ENCODE measurements around the gene PRDM5.

Gene PRDM5

DNA sequence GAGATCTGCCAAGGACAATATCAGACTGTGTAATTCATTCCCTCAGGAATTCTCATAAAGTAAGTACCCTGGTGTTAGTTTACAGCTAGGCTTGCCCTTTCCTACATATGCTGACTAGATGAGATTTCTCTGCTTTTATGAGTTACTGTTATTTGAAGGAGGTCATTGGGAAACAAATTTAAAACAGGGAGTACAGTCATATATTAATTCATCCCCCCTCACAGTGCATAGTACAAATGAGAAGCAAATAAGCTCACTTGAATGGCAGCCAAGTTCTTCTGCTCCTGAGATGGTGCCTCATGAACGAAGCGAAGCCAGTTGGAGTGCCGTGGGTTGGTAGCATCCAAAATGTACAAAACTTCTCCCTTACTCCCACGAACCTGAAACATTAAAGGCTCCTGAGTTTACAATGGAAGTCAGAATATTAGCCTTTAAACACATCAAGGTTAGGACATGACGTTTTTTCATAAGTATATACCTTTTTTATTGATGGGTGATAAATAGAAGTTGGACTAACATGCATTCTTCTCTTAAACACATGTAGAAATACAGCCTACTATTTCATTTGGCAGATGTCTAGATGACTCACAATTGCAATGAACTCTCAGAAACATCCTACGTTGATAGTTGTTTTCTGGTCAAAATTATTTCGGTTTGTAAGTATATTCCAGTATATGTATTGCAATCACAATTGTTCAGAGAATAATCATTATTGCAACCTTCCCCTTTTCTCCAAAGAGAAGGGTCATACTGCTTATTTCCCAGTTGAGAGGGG, 69.2 kb downstream of the PRDM5 start:
- FAIRE-seq = no peak

DNA sequence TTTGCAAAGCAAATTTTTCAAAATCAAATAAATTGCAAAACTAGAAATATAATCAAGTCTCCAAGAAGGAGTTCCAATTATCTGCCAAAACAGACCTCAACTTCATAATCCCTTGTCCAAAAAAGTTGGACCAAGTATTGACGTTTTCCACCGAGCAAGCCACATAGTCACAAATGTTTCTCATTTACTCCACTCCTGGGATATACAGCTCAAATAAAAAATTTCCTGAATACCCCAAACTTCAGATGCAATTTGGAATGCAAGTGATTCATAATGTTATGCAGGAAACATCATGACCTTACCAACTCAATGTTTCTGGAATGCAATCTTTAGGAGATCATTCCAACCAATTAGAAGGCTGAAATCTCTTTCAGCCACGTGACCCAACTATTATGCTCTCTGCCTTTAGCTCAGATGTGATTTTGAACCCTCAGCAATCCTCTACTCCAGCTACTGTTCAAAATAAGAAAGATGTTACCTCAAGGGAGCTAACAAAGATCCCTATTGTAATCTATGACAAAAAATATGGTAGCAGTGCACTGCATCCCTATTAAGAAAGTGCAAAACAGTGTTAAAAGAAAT, 72.4 kb downstream of the PRDM5 start:
- FAIRE-seq = no peak

DNA sequence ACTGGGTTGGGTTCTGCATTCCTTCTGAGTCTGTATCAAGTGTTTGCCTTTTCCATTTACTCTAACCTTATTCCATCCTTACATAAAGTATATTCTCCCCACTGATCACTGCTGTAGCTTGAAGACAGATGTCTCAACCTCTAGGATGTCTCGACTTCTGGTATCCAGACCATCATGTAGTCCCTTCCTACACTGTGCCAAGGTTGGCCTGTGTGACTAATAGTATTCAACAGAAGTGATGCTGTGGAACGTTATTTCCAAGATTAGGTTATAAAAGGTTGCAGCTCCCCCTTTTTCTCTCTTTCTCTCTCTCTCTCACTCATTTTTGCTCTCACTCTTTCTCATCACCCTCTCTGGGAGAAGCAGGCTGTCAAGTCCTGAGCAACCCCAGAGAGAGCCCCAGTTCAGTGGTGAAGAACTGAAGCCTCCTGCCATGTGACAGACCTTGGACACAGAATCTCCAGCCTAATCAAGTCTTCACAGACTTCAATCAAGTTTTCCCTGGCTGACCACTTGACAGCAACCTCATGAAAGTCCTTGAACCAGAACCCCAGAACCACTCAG, 75.4 kb downstream of the PRDM5 start:
- no peak for FAIRE-seq

- no peak for FAIRE-seq
Observed at GRCh38 chr4:120844528-120844921, 78.0 kb downstream of the PRDM5 start.

DNA sequence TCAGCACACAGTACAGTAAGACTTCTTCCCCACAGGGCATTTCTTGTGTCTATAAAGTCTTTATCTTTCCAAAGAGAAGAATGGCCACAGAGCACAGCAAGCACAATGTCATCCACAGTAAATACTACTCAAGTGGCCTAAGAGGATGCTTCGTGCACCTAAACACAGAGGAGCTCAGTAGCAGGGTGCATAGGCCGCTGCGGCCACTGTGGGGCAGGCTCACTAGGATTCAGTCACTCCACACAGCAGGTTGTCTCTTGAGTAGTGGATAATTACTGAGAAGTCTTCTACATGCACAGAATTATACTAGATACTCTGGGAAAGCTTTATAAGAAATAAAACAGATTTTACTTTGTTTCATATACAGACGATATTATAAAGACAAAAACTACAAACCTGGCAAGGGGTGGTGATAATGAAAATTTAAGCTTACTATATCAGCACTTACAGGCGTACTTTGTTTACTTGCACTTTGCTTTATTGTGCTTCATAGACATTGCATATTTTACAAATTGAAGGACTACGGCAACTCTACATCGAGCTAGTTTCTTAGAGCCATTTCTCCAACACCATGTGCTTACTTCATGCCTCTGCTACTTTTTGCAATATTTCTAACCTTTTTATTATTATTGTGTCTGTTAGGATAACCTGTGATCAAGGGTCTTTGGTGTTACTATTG, 78.5 kb downstream of the PRDM5 start:
- no peak for FAIRE-seq

GRCh38 chr4:120842031-120842430, 80.5 kb downstream of the PRDM5 start:
- FAIRE-seq = no peak

DNA sequence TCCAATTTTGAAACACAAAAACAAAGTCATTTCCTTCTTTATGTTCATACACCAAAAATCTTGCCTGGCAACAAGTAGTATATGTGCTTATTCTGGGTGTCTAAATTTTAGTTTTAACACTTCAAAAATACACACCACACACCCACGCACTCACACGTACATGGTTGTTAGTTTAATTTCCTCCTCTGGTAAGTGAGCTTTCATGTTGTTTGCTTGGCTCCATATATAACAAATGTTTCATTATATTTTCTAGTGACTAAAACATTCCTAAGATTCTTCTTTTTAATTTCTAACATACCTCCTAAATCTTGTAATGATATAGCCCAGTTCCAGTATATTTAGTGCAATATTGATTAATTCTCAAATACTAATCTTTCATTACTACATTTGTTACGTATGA, 80.9 kb downstream of the PRDM5 start:
- FAIRE-seq = no peak

GRCh38 chr4:120839974-120840751, 82.4 kb downstream of the PRDM5 start:
- FAIRE-seq = no peak

DNA sequence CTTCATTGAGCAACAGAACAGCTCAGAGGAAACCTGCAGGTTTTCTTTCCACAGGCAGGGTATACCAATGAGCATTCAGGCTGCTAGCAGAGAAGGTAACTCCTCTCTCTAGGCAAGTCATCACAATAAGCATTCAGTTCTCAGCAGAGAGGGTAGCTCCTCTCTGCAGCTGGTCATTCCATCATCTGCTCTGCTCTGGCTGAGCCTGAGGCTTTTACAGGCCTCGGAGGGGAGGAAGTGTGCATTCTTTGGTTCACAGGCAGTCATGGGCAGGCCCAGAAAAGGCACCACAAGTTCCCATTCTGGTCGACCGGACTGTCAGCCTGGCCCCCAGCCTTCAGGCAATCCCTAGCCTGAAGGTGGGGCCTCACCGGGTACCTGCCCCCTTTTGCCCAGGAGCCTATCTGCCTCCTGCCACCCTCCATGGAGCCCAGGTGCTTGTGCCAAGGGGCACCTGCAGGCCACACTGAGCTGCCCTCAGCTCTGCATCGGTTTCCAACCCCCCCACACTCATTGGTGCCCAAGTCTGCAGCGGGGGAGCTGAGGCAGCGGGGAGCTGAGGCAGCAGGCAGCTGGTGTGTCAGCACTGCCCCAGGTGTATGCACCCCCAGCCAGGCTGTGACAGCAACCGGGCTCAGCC, 83.1 kb downstream of the PRDM5 start:
- FAIRE-seq = no peak

GRCh38 chr4:120838784-120839183, 83.7 kb downstream of the PRDM5 start:
- FAIRE-seq = no peak

DNA sequence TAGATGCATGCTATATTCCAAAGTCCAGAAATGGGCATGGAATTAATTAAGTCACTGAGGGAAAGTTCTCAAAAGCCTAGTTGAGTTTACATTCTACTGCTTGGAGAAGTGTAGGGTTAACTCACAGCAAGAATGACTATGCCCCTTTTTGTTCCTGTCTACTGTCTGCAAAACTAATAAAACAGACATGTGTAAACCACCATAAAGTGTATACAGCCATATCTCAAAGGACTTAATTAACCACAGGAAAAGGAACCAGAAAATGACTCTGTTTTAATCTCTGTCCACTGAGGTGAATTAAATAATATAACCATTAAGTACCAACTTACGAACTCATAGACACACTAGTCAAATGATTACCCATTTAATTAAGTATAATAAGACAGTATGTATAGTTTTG, 84.9 kb downstream of the PRDM5 start:
- FAIRE-seq = no peak

DNA sequence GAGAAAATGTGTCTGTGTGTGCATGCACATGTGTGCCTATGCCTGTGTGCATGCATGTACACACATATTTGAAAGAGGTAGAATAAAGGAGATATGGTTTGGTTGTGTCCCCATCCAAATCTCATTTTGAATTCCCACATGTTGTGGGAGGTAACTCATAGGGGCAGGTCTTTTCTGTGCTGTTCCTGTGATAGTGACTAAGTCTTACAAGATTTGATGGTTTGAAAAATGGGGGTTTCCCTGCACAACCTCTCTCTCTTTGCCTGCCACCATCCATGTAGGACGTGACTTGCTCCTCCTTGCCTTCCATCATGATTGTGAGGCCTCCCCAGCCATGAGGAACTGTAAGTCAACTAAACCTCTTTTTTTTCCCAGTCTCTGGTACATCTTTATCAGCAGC, 87.2 kb downstream of the PRDM5 start:
- no peak for FAIRE-seq

GRCh38 chr4:120830204-120830603, 92.3 kb downstream of the PRDM5 start:
- FAIRE-seq = no peak

DNA sequence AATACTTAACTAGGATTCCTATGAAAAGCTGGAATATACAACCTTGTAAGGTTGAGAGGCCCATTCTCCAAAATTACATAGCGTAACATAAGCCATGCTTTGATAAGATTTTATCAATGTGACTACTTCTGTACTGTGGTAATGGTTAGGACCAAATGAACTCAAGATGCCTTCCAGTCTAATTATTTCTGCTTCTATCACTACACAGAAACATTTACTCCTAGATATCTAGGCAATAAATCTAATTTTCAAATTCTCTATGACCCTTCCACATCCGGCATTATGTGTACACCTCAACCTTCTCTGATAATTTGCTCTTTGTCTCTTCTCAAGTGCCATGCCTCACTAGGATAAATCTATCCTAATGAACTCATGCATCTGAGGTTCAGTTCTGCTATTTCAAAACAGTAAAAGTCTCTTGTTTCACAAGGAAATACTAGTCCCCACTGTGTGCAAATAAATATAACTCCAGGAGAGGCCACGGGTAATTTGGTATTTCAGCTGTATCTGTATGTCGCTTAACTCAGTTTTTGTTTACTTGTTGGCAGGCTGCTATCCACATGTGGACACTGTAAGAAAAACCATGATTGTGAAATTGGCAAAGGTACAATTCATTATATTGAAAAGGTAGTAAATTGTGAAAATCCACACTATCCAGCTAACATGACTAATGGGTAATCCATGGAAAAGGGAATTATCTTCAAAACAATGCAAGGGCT, 93.3 kb downstream of the PRDM5 start:
- FAIRE-seq = no peak

DNA sequence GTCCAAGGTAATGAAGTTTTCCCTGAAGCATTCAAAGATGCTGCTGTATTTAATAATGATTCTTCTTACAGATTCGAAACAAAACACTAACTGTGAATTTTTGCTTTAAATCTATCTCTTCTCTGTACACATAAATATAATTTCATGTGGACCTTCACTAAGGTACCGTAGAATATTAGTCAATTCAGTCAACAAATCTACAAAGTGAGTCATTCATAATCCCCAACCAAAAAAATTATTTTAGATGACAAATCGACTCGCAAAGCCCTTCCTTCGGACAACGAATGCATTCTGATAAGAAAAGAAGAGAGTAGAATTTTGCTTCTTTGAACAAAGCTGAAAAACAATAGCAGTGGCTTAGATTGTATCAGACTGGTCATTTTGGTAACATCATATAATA, 95.7 kb downstream of the PRDM5 start:
- no peak for FAIRE-seq

DNA sequence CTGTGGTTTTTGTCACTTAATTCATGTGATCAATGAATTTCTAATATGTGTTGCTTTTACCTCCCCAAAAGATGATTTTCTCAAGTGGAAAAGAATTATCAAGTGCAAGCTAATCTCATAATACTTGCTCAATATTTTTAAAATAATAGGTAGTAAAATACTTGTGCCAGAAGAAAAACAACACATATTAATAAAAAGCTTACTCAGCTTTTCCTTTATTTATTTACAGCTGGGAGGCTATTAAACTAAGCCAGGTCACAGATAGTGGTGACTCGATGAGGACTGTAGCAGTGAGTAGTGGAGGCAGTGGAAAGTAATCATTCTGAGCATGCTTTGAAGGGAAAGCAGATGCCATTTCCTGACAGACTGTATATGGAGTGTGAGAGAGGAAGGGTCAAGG, 96.1 kb downstream of the PRDM5 start:
- FAIRE-seq = no peak

DNA sequence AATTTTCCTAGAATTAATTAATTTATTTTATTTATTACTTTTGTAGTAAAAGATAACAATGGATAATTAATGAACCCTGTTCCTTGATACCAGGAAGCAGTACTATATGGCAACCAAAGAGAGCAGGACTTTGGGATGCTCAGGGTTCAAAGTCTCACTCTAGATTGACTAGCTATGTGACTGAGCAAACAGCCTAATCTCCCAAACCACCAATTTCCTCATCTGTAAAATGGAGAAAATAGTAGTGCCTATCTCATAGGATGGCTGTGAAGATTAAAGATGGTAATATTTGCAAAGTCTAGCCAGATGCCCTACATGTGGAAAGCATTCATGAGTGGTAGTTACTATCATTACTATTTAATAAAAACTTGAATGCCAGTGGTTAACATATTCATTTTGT, 97.6 kb downstream of the PRDM5 start:
- no peak for FAIRE-seq

- FAIRE-seq = no peak
Observed at GRCh38 chr4:120821977-120822376, 100.5 kb downstream of the PRDM5 start.

GRCh38 chr4:120821029-120821428, 101.5 kb downstream of the PRDM5 start:
- FAIRE-seq = no peak

DNA sequence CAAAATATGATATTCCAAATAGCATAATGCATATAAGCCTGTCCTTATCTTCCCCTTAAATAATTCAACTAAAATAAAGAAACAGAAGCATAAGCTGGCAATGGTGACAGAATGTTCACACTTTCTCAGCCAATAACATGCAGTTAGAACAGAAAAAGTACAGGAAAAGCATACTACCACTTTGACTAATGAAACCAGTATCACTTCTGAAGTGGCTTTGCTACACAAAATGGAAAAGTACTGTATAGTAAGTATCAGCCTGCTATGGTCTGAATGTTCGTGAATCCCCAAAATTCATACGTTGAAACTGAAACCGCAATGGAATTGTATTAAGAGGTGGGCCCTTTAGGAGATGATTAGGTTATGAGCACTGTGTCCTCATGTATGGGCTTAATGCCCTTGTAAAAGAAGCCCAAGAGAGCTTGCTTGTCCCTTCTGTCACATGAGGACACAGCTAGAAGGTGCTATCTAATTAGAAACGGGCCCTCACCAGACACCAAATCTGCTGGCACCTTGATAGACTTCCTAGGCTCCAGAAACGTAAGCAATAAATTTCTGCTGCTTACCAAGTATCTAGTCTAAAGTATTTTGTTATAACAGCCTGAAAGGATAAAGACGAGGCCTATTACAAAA, 102.6 kb downstream of the PRDM5 start:
- no peak for FAIRE-seq

DNA sequence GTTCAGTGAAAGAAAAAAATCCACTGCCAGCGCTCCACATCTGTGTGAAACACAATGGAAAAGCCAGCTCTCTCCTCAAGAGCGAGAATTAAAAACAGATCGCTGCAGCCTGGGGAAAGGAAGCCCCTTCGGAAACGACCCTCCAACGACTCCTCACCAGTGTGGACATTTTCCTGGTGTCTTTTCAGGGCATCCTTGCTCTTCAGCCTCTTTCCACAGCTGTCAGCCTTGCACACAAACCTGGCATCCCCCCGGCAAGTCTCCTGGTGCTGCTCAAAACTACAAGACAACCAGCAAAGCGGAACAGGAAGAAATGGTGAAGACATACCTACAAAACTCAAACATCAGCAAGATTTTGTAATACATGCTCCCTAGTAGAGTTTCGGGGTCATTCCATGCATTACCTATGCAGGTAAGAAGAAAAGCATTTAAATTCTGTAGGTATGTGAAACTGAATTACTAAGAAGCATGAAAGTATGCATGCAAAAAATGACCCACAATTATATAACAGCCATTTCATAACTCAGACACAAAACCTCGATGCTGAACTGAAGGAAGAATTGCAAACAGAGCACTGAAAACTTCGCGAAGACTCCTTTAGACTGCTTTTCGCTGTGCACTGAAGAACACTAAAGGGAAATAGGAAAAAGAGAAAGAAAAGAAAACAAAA, 106.1 kb downstream of the PRDM5 start:
- no peak for FAIRE-seq
